Lung (tissue), 12 donors: ENCODE results near the gene ELF2. TPM values are rescaled to one million over a fixed set of nuclear protein-coding genes. Genes with fewer than 3 reads are reported as not detected.
A peak's percentile ranks its signal among the peaks of the same experiment; 100 is the strongest.

ENCODE experiments used
- ATAC-seq: fragments of 200-7000 bp; cut with Tn5 transposase; one replicate; pipeline ENCODE4 v1.9.1; 2020; ENCODE audit warnings: moderate number of reproducible peaks; ENCODE audit not compliant: insufficient read depth, low FRiP score
- DNase-seq, 3 donors: peaks; one replicate each; pipeline ENCODE4 v3.0.0-alpha.2; 2013 to 2017
- H3K27ac ChIP-seq, 2 donors: one replicate each; pipeline ENCODE4 v1.5.1; 2013; ENCODE audit warnings: mild to moderate bottlenecking in 2 of 2, moderate library complexity in 2 of 2, control low read depth in 1 of 2, inconsistent platforms in 1 of 2, low read depth in 1 of 2, low read length in 1 of 2
- H3K27me3 ChIP-seq, 3 donors: one replicate each; pipeline ENCODE4 v1.5.1; 2013; ENCODE audit warnings: low read length in 2 of 3; ENCODE audit not compliant: control insufficient read depth in 3 of 3, insufficient read depth in 3 of 3
- H3K36me3 ChIP-seq, 4 donors: one replicate each; pipeline ENCODE4 v1.5.1; 2013; ENCODE audit warnings: low read length in 4 of 4, mild to moderate bottlenecking in 1 of 4, moderate library complexity in 1 of 4; ENCODE audit not compliant: control insufficient read depth in 4 of 4, insufficient read depth in 4 of 4
- H3K4me1 ChIP-seq, 5 donors: one replicate each; pipeline ENCODE4 v1.5.1; 2013; ENCODE audit warnings: low read length in 5 of 5, mild to moderate bottlenecking in 2 of 5, moderate library complexity in 1 of 5; ENCODE audit not compliant: control insufficient read depth in 5 of 5, insufficient read depth in 5 of 5
- H3K4me3 ChIP-seq: one replicate; pipeline ENCODE4 v1.5.1; 2013; ENCODE audit warnings: mild to moderate bottlenecking, control low read depth, moderate library complexity
- H3K9ac ChIP-seq, 2 donors: one replicate each; pipeline ENCODE4 v1.5.1; 2013; ENCODE audit warnings: low read length in 2 of 2, control low read depth in 1 of 2; ENCODE audit not compliant: insufficient read depth in 1 of 2
- H3K9me3 ChIP-seq, 4 donors: one replicate each; pipeline ENCODE4 v1.5.1; 2013; ENCODE audit warnings: low read length in 3 of 4, mild to moderate bottlenecking in 1 of 4, moderate library complexity in 1 of 4; ENCODE audit not compliant: control insufficient read depth in 4 of 4, insufficient read depth in 3 of 4
- WGBS, 2 donors: extraction: QIAGEN DNeasy Blood & Tissue Kit; methylation state at CpG; one replicate each; pipeline ENCODE4 v1.1.7; 2013; 5-methylcytosine and 5-hydroxymethylcytosine counted together
- polyA plus RNA-seq, 2 donors: library from polyadenylated mRNA; stranded (reverse); fragments of 200-250 nt; gene quantifications; one replicate each; pipeline ENCODE4 v1.2.1, GENCODE V29; 2013
- total RNA-seq, 2 donors: library from RNA; depleted of rRNA in 1 of 2; stranded (reverse); fragments of >200 nt in 1 of 2; gene quantifications; one replicate each; pipeline ENCODE4 v1.2.1, GENCODE V29; 2014 to 2021
- TF ChIP-seq, protein P1 (sequence below): IDR thresholded peaks from 2 replicates; pipeline ENCODE4 v1.5.1; 2012; ENCODE audit warnings: mild to moderate bottlenecking; ENCODE audit errors: control extremely low read depth, extremely low read depth
- donor health status: control.
- donor health status: control.
- donor health status: Bipolar disorder and iron deficiency.
- donor health status: healthy.
- donor health status: DM: yes; HTN: yes; CAD: no.

Gene ELF2
- total and polyA plus RNA-seq, 4 donors: 11.6 to 101 (median 28.7) TPM

DNA sequence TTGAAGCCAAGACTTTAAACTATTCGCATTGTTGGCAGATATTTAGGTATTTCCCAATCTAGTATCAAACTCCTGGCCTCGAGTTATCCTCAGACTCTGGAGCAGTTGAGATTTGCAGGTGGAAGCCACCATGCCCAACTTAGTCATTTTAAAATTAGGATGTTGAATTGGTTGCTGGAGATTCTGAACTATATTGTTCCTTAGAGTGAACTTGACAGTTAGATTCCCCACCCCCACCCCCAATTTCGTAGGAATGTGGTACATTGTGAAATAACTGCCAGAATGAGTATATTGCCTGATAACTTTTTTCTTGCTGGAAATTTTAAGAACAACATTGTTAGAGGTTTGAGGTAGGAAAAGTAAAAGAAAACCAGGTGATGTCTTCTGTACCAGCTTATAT lies 159.2 kb downstream of the ELF2 start:
- no peak overlapping the region for H3K27ac ChIP-seq
- ATAC-seq: no peak

DNA sequence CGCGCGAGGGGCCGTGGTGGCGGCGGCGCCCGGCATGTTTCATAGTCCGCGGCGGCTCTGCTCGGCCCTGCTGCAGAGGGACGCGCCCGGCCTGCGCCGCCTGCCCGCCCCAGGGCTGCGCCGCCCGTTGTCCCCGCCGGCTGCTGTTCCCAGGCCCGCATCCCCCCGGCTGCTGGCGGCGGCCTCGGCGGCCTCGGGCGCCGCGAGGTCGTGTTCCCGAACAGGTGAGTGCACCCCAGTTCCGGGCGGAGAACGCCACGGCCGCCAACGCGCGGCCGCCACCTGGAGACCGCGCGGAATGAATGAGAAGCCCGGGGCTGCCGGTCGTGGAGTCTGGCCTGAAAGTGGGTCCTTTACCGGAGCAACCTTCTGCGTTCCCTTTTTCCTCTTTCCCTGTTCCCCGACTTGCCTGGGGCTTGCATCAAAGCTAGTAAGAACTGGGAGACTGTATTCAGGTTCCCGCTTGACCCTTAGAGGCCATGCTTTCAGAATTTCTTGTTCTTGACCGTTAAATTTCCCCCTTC lies 161.0 kb downstream of the ELF2 start:
- peak overlapping the region; percentile 75 for H3K4me3 ChIP-seq
- WGBS, 2 donors: 0 to 1% methylated on average over 33 to 55 of the region's 55 CpGs
- no peaks in the 10 kb centered on the region for H3K36me3 ChIP-seq
- H3K9ac ChIP-seq: peak overlapping the region; percentile 57 to 70
- ATAC-seq: peak; percentile 45
- peak overlapping the region; percentile 84 to 98 for H3K27ac ChIP-seq
- no peaks in the 10 kb centered on the region for H3K27me3 ChIP-seq
- no peaks in the 10 kb centered on the region for H3K9me3 ChIP-seq
- peaks cover 7 to 27% (median 11%) of the 10 kb centered on the region in 5 donors for H3K4me1 ChIP-seq
- TF ChIP-seq, protein P1, sequence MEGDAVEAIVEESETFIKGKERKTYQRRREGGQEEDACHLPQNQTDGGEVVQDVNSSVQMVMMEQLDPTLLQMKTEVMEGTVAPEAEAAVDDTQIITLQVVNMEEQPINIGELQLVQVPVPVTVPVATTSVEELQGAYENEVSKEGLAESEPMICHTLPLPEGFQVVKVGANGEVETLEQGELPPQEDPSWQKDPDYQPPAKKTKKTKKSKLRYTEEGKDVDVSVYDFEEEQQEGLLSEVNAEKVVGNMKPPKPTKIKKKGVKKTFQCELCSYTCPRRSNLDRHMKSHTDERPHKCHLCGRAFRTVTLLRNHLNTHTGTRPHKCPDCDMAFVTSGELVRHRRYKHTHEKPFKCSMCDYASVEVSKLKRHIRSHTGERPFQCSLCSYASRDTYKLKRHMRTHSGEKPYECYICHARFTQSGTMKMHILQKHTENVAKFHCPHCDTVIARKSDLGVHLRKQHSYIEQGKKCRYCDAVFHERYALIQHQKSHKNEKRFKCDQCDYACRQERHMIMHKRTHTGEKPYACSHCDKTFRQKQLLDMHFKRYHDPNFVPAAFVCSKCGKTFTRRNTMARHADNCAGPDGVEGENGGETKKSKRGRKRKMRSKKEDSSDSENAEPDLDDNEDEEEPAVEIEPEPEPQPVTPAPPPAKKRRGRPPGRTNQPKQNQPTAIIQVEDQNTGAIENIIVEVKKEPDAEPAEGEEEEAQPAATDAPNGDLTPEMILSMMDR: no peak
- DNase-seq: peak; percentile 43 to 53 (median 49)

More for the DNA sequence above, 159.2 kb downstream of the ELF2 start:
- Histone ChIP-seq H3K36me3 (no peaks in the 10 kb centered on the region), H3K9ac (no peak overlapping the region), H3K4me1 (peaks cover 7 to 27% (median 11%) of the 10 kb centered on the region in 5 donors), H3K4me3 (no peak overlapping the region), H3K9me3 (no peaks in the 10 kb centered on the region), H3K27me3 (no peaks in the 10 kb centered on the region)
- WGBS, 2 donors: 30 to 45% methylated on average over 3 of the region's 3 CpGs
- TF ChIP-seq, protein P1: no peak
- DNase-seq: peak in 1 of 3 donors; percentile 12

DNA sequence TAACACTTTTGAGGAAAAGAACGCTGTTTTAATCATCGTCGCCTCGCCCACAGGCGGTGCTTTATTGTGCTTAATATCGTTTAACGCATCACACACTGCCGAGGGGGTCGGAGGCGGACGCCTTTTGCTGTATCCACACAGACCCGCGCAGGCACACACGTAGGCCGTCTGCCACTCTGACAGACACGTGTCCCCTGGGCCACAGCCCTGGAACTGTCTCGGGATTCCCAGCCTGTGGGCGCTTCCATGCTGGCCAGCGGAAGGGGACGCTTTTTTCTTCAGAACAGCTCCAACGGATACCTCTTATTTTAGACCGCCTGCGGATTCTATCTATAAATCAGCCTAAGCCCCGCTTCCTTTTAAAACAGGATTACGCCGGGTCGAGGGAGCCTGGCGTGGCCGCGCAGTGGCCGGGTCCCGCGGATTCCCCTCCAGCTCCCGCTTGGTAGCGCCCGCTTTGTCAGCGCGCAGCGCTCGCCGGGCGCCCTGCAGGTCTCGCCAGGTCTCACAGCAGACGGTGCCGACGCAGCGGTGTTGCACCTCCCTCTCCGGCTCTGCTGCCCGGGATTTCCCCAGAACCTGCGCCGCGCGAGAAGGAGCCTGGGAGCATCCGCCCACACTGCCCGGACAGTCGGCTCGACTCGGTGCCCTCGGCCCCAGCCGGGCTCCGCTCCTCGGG lies 161.6 kb downstream of the ELF2 start, which contains the start of gene NOCT:
NOCT (plus strand) TSS at position 513 of the 679 bp plus-strand sequence. CDS start 201 bp downstream, outside the sequence.
- 1% methylated on average over 50 to 62 of the region's 62 CpGs for WGBS, 2 donors
- no peaks in the 10 kb centered on the region for H3K36me3 ChIP-seq
- peak within 1 kb of the TSS; percentile 57 to 75 for H3K9ac ChIP-seq
- TF ChIP-seq, protein P1: no peak
- peaks cover 7 to 27% (median 10%) of the 10 kb centered on the region in 5 donors for H3K4me1 ChIP-seq
- peak; percentile 95 for ATAC-seq
- H3K4me3 ChIP-seq: peak within 1 kb of the TSS; percentile 75
- H3K27me3 ChIP-seq: no peaks in the 10 kb centered on the region
- H3K9me3 ChIP-seq: no peaks in the 10 kb centered on the region
- peak; percentile 87 to 88 (median 87) for DNase-seq
- H3K27ac ChIP-seq: peak within 1 kb of the TSS; percentile 84 to 98
